BLaER1 treated with 17β-estradiol and CSF1 and Interleukin-3, amounts not matched to agents 10 nM and 100 nM (cell line): ENCODE data around the gene CAMKMT.
"Not testable (repeated sequence)": the region's sequence is repeated elsewhere in the genome, so short reads cannot be mapped to it uniquely, and the experiment has no call there.

ENCODE experiments used
- H3K27ac ChIP-seq, 11 experiments: shearing (Covaris generic); formaldehyde crosslinking; 2 replicates each; pipeline ENCODE4 v1.8.1; 2022
- H3K27me3 ChIP-seq, 11 experiments: shearing (Covaris generic); formaldehyde crosslinking; 2 replicates each; pipeline ENCODE4 v1.8.1; 2022
- H3K36me3 ChIP-seq, 11 experiments: shearing (Covaris generic); formaldehyde crosslinking; 2 replicates each; pipeline ENCODE4 v1.8.1; 2022
- H3K4me1 ChIP-seq, 10 experiments: shearing (Covaris generic); formaldehyde crosslinking; 2 replicates each; pipeline ENCODE4 v1.8.1; 2022
- H3K4me2 ChIP-seq, 11 experiments: shearing (Covaris generic); formaldehyde crosslinking; 2 replicates each; pipeline ENCODE4 v1.8.1; 2022
- H3K4me3 ChIP-seq, 10 experiments: shearing (Covaris generic); formaldehyde crosslinking; 2 replicates each; pipeline ENCODE4 v1.8.1; 2022
- H3K9ac ChIP-seq, 11 experiments: shearing (Covaris generic); formaldehyde crosslinking; 2 replicates each; pipeline ENCODE4 v1.8.1; 2022
- H3K9me3 ChIP-seq, 11 experiments: shearing (Covaris generic); formaldehyde crosslinking; replicated peaks in 1 of 11; 2 replicates each; pipeline ENCODE4 v1.8.1; 2022
- H4K20me1 ChIP-seq, 11 experiments: shearing (Covaris generic); formaldehyde crosslinking; 2 replicates each; pipeline ENCODE4 v1.8.1; 2022
- Cebpa-rat ChIP-seq, 11 experiments: shearing (Covaris generic); IDR thresholded peaks; 2 replicates each; pipeline ENCODE4 v1.8.1; 2022

CAMKMT gene

DNA sequence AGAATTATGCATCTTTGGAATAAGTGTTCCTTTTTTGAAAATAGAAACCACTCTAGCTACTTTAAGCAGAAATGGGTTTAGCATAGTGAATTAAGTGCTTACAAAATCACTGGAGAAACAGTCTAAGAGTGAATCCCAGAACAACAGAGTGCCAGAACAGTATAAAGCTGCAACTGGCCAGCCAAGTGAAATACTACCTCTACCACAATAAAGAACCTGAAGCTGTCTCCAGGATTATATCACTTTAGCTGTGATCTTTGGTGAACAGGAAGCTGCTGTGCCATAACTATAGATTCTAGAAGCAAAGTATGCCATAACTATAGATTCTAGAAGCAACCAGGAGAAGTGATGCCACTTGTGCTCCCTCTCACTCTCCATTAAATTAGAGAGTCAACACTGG lies 7.6 kb downstream of the CAMKMT start:
- Histone ChIP-seq H3K36me3 (peaks cover 0 to 10% (median 2%) of the 10 kb centered on the region in 11 experiments; a peak in 8 of 22 replicates), H3K4me3 (no peak overlapping the region), H4K20me1 (peaks cover 0 to 5% (median 0%) of the 10 kb centered on the region in 11 experiments; a peak in 3 of 22 replicates), H3K27me3 (no peaks in the 10 kb centered on the region), H3K4me1 (peaks cover 0 to 5% (median 0%) of the 10 kb centered on the region in 10 experiments; a peak in 2 of 20 replicates), H3K4me2 (no peak overlapping the region), H3K9ac (no peak overlapping the region), H3K9me3 (peaks cover 0 to 8% (median 0%) of the 10 kb centered on the region in 11 experiments; a peak in 1 of 22 replicates), H3K27ac (no peak overlapping the region)
- TF ChIP-seq Cebpa-rat (IDR thresholded peaks at IDR 0.05), result no peak

DNA sequence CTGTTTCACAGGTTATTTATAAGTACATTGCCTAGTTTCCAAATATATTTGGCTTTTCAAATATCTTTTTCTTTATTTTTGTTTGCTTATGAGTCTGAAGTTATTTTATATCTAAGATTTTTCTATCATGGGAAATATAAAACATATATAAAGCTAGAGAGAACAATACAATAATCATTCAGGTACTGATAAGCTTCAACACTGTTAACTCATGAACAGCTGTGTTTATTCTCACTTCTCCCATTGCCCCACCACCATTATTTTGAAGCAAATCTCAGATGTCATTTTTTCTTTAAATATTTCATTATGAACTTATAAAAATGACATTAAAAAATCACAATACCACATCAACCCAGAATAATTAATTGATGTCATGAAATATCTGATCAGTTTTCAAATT lies 9.7 kb downstream of the CAMKMT start:
- H4K20me1 ChIP-seq, result peaks cover 0 to 5% (median 0%) of the 10 kb centered on the region in 11 experiments; a peak in 3 of 22 replicates
- no peak for TF ChIP-seq Cebpa-rat (IDR thresholded peaks at IDR 0.05)
- H3K36me3 ChIP-seq, result peaks cover 0 to 28% (median 10%) of the 10 kb centered on the region in 11 experiments; a peak in 10 of 22 replicates
- no peaks in the 10 kb centered on the region for H3K27me3 ChIP-seq
- H3K4me1 ChIP-seq, result peaks cover 0 to 5% (median 0%) of the 10 kb centered on the region in 10 experiments; a peak in 2 of 20 replicates
- no peak overlapping the region for H3K9ac ChIP-seq
- no peak overlapping the region for H3K4me3 ChIP-seq
- H3K9me3 ChIP-seq, result peaks cover 0 to 8% (median 0%) of the 10 kb centered on the region in 11 experiments; a peak in 1 of 22 replicates
- no peak overlapping the region for H3K27ac ChIP-seq
- no peak overlapping the region for H3K4me2 ChIP-seq

DNA sequence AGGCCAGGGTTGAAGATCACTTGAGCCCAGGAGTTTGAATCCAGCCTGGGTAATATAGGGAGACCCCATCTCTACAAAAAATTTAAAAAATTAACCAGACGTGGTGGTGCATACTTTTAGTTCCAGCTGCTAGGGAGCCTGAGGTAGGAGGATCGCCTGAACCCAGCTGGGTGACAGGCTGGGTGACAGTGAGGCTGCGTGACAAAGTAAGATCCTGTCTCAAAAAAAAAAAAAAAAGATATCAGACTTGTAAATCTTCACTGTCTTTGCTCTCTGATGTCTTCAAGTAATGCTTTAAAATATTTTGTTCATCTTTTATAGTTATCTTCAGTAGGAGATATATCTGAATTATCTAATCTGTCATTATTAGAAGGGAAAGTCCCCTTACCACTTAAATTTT lies 10.5 kb downstream of the CAMKMT start:
- Histone ChIP-seq H3K36me3 (peaks cover 0 to 35% (median 12%) of the 10 kb centered on the region in 11 experiments; a peak in 10 of 22 replicates), H3K9me3 (peaks cover 0 to 8% (median 0%) of the 10 kb centered on the region in 11 experiments; a peak in 1 of 22 replicates), H3K27me3 (no peaks in the 10 kb centered on the region), H4K20me1 (peaks cover 0 to 5% (median 0%) of the 10 kb centered on the region in 11 experiments; a peak in 3 of 22 replicates), H3K4me1 (peaks cover 0 to 5% (median 0%) of the 10 kb centered on the region in 10 experiments; a peak in 2 of 20 replicates), H3K4me2 (peak overlapping the region in 1 of 11 experiments; percentile 7; a peak in 1 of 22 replicates), H3K4me3 (no peak overlapping the region), H3K9ac (no peak overlapping the region), H3K27ac (no peak overlapping the region)
- TF ChIP-seq Cebpa-rat (IDR thresholded peaks at IDR 0.05), result no peak

DNA sequence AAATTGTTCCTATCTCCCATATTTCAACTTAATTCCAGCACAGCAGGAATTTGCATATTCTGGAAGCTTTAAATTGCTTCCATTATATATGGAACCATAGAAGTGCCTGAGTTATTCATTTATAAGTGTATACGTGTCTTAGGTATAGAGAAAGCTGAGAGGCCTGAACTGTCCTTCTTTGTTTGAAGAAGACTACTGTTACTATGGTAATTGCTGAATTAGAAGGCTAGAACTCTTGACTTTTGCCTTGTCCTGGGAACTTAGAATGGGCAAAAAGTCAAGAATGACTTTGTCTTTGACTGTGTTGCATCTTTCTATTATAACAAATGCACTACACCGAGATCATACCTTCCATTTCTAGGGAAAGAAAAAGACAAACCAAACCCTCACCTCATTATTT lies 15.7 kb downstream of the CAMKMT start:
- TF ChIP-seq Cebpa-rat (IDR thresholded peaks at IDR 0.05), result no peak
- Histone ChIP-seq H3K4me1 (peaks cover 0 to 10% (median 0%) of the 10 kb centered on the region in 10 experiments; a peak in 5 of 20 replicates), H3K9ac (no peak overlapping the region)

DNA sequence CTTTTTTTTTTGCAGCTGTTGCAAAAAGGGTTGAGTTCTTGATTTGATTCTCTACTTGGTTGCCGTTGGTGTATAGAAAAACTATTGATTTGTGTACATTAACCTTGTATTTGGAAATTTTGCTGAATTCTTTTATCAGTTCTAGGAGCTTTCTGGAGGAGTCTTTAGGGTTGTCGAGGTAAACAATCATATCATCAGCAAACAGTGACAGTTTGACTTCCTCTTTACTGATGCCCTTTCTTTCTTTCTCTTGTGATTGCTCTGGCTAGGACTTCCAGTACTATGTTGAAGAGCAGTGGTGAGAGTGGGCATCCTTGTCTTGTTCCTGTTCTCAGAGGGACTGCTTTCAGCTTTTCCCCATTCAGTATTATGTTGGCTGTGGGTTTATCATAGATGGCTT lies 23.5 kb downstream of the CAMKMT start:
- peaks cover 25 to 55% (median 46%) of the 10 kb centered on the region in 11 experiments for H3K9me3 ChIP-seq
- not testable (repeated sequence) for H3K9ac ChIP-seq, H3K4me3 ChIP-seq, H3K4me1 ChIP-seq, H3K4me2 ChIP-seq, H3K27me3 ChIP-seq, H4K20me1 ChIP-seq
- H3K36me3 ChIP-seq, result peaks cover 8 to 38% (median 16%) of the 10 kb centered on the region in 11 experiments; a peak in 19 of 22 replicates
- H3K27ac ChIP-seq, result peak overlapping the region in 2 of 11 experiments; percentile 31 to 56; a peak in 2 of 22 replicates

More for the DNA sequence above, 15.7 kb downstream of the CAMKMT start:
- no peaks in the 10 kb centered on the region for H3K27me3 ChIP-seq
- H3K9me3 ChIP-seq, result peaks cover 0 to 3% (median 0%) of the 10 kb centered on the region in 11 experiments; a peak in 1 of 22 replicates
- H3K4me2 ChIP-seq, result no peak overlapping the region
- no peaks in the 10 kb centered on the region for H4K20me1 ChIP-seq
- no peak overlapping the region for H3K27ac ChIP-seq
- H3K4me3 ChIP-seq, result no peak overlapping the region
- H3K36me3 ChIP-seq, result peaks cover 4 to 43% (median 12%) of the 10 kb centered on the region in 11 experiments; a peak in 18 of 22 replicates

DNA sequence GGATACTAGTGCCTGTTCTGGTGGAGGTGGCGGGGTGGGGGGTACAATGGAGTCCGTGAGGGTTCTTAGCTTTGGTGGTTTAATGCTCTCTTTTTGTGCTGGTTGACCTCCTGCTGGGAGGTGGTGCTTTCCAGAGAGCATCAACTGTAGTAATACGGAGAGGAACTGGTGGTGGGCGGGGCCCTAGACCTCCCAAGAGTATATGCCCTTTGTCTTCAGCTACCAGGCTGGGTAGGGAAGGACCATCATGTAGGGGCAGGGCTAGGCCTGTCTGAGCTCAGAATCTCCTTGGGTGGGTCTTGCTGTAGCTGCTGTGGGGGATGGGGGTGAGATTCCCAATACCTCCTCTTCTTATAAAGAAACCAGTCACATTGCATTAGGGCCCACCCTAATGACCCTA lies 27.1 kb downstream of the CAMKMT start:
- Histone ChIP-seq H4K20me1 (no peaks in the 10 kb centered on the region; a peak in 2 of 22 replicates), H3K4me3 (no peak overlapping the region), H3K27me3 (no peaks in the 10 kb centered on the region), H3K27ac (no peak overlapping the region), H3K9ac (no peak overlapping the region), H3K4me1 (0 out of 20 replicates have a peak, but pooled peaks cover 0 to 3% (median 0%) of the 10 kb centered on the region in 10 experiments), H3K36me3 (peaks cover 0 to 18% (median 0%) of the 10 kb centered on the region in 11 experiments; a peak in 6 of 22 replicates), H3K4me2 (no peak overlapping the region), H3K9me3 (peaks cover 25 to 41% (median 36%) of the 10 kb centered on the region in 11 experiments)
- TF ChIP-seq Cebpa-rat (IDR thresholded peaks at IDR 0.05), result no peak

DNA sequence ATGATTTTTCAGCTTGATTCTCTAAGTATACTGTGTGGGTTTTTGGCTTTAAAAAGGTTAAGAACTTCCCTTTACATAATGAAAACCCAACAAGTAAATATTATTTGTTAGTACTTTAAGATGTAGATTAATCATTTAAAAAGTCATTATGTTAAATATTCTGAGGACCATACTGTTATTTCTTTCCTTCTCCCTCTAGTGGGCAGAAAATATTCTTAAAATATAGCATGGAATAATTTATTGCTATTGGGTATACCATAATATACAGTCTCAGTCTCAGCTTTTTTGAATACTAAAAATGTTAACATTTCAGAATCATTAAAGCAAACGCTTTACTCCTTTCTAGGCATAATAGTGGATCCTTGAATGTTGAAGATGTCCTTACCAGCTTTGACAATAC lies 28.1 kb downstream of the CAMKMT start:
- H3K36me3 ChIP-seq, result peaks cover 0 to 10% (median 0%) of the 10 kb centered on the region in 11 experiments; a peak in 4 of 22 replicates
- H3K4me3 ChIP-seq, result no peak overlapping the region
- H3K9me3 ChIP-seq, result peaks cover 19 to 30% (median 26%) of the 10 kb centered on the region in 11 experiments
- no peaks in the 10 kb centered on the region for H3K27me3 ChIP-seq
- H3K27ac ChIP-seq, result no peak overlapping the region
- 0 out of 20 replicates have a peak, but pooled peaks cover 0 to 3% (median 0%) of the 10 kb centered on the region in 10 experiments for H3K4me1 ChIP-seq
- H3K4me2 ChIP-seq, result no peak overlapping the region
- no peaks in the 10 kb centered on the region; a peak in 2 of 22 replicates for H4K20me1 ChIP-seq
- H3K9ac ChIP-seq, result no peak overlapping the region
- TF ChIP-seq Cebpa-rat (IDR thresholded peaks at IDR 0.05), result no peak

DNA sequence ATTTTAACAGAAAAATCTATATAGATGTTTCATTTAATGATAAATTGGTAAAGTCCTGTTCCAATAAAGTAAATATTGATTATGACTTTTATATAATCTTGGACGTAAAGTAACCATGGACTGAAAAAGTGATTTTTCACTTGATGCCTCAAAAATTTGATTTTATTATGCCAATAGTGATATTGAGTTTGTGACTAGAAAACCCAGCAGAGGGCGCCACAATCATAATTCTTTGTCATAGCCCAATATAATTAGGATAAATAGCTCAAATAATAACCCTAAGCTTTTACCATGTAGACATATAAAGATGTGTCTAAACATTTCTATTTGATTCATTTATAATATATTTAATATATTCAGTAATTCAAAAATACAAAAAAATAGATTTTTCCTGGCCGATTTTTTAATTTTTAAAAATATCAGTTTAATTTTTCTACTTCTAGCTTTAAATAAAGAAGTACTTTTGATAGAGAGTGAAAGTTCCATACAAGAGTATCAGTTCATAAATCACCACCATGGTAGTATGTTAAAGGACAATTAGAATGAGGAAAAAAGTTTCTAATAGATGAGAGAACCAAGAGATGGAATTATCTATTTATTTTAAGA lies 30.7 kb downstream of the CAMKMT start:
- Histone ChIP-seq H3K27me3 (no peaks in the 10 kb centered on the region), H3K27ac (no peak overlapping the region), H3K9me3 (peaks cover 1 to 7% (median 6%) of the 10 kb centered on the region in 11 experiments; a peak in 14 of 22 replicates), H3K4me2 (no peak overlapping the region), H4K20me1 (no peaks in the 10 kb centered on the region; a peak in 2 of 22 replicates), H3K4me1 (no peaks in the 10 kb centered on the region), H3K36me3 (peaks cover 0 to 5% (median 0%) of the 10 kb centered on the region in 11 experiments; a peak in 2 of 22 replicates), H3K9ac (no peak overlapping the region), H3K4me3 (no peak overlapping the region)
- TF ChIP-seq Cebpa-rat (IDR thresholded peaks at IDR 0.05), result no peak

DNA sequence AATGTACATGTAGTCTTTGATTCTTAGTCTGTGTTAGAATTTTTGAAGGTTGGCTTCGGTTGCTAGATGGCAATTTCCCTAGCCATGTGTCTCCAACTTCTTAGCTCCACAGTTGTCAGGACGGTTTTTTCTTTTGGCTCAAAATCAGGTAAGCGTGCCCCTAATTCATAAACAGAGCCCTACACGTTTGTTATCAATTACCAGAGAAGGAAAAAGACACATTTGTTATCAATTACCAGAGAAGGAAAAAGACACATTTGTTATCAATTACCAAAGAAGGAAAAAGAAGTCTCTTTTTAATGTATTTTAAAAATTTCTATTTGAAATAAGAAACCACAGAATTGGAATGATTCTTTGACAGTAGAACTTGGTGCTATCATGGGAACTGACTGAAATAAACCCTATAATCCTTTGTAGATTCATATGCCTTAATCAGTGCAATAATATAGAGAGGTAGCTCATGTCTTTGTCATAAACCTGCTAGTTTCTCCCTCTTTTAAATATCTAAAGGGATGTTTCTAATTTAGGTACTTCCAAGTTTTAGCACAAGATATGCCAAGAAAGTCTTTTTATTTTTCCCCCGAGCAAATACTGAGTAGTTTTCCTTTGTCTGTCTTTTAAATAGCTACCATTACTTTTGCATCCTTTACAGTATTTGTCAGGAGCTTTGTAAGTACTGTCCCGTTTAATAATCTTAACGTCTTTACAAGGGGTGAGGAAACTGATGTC lies 35.9 kb downstream of the CAMKMT start:
- Histone ChIP-seq H3K9ac (no peak overlapping the region), H3K4me1 (no peaks in the 10 kb centered on the region), H3K27me3 (no peaks in the 10 kb centered on the region), H3K9me3 (0 out of 22 replicates have a peak, but pooled peaks cover 0 to 3% (median 0%) of the 10 kb centered on the region in 11 experiments), H3K4me3 (no peak overlapping the region), H3K27ac (no peak overlapping the region), H3K4me2 (no peak overlapping the region), H3K36me3 (no peaks in the 10 kb centered on the region), H4K20me1 (no peaks in the 10 kb centered on the region)
- no peak for TF ChIP-seq Cebpa-rat (IDR thresholded peaks at IDR 0.05)
